Measurements from ENCODE around the gene GPR158.

Gene GPR158

DNA sequence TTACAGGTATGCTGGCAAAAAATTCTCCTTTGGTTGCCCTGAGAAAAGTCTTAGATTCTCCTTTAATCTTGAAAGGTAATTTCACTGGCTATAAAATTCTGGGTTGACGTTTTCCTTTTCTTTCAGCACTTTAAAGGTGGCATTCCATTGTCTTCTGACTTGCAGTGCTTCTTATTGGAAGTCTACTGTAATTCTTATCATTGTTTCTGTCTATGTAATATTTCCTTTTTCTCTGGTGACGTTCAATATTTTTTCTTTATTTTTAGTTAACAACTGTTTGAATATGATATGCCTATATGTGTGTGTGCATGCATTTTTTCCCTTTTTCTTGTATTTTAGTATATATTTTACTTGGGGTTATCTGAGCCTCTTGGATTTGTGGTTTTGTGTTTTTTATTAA, 111.0 kb downstream of the GPR158 start:
- no peak overlapping the region for H3K4me3 ChIP-seq (ENCODE audit: low read depth, low read length)
- no peak for DNase-seq (ENCODE audit: low read depth, low spot score)
- no peak for TF ChIP-seq CTCF (IDR thresholded peaks at IDR 0.05; ENCODE audit: insufficient read depth, low read length, missing control alignments)
- ChIA-PET POLR2A (no interaction called here), CTCF (no interaction called here)

- CTCF ChIA-PET: no interaction called here
- TF ChIP-seq CTCF (IDR thresholded peaks at IDR 0.05; ENCODE audit: insufficient read depth, low read length, missing control alignments): no peak
- no peak for DNase-seq (ENCODE audit: low read depth, low spot score)
- POLR2A ChIA-PET: no interaction called here
- H3K4me3 ChIP-seq (ENCODE audit: low read depth, low read length): no peak overlapping the region
These were observed 113.4 kb downstream of the GPR158 start for GRCh38 chr10:25288181-25288580.

DNA sequence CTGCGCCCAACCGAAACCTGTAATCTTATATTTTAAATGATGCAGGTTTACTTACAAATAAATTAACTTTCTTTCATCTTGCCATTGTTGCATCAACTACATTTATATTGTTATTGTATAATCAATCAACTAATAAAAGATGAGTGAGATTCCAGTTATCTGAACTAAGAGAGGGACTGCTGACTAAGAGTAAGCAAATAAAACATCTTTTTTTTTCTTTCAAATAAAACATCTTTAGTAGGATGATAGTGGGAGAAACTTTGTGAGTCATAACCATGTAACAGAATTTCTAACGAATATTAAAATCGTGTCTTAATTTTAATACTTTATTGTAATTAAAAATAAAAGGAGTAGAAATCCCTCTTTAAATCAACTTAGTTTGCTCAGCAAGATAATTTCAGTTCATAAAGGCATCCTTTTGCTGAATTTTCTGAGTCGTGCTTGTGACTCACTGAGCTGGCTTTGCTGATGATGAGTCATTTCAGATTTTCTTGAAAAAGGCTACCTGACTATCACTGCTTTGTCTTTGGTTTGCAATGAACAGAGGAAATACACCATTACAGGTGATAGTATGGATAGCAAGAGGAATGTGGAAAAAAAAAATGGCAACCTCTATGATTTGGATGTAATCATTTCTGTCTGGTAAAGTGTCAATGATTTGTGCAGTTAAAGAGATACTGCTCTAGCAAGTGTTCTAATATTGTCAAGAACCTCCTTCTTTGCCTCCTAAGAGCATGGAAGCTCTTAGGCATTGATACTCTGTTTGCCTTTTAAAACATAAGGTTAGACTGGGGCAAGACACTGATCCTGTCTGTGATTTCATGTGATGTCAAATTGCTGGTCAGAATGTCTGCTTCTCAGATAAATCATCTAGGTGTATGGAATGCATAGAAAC, 119.5 kb downstream of the GPR158 start:
- ChIA-PET POLR2A (no interaction called here), CTCF (no interaction called here)
- no peak for DNase-seq (ENCODE audit: low read depth, low spot score)
- no peak for TF ChIP-seq CTCF (IDR thresholded peaks at IDR 0.05; ENCODE audit: insufficient read depth, low read length, missing control alignments)
- no peak overlapping the region for H3K4me3 ChIP-seq (ENCODE audit: low read depth, low read length)

GRCh38 chr10:25296324-25296723, 121.5 kb downstream of the GPR158 start:
- CTCF ChIA-PET: no interaction called here
- H3K4me3 ChIP-seq (ENCODE audit: low read depth, low read length): no peak overlapping the region
- POLR2A ChIA-PET: no interaction called here
- TF ChIP-seq CTCF (IDR thresholded peaks at IDR 0.05; ENCODE audit: insufficient read depth, low read length, missing control alignments): no peak
- DNase-seq (ENCODE audit: low read depth, low spot score): no peak

DNA sequence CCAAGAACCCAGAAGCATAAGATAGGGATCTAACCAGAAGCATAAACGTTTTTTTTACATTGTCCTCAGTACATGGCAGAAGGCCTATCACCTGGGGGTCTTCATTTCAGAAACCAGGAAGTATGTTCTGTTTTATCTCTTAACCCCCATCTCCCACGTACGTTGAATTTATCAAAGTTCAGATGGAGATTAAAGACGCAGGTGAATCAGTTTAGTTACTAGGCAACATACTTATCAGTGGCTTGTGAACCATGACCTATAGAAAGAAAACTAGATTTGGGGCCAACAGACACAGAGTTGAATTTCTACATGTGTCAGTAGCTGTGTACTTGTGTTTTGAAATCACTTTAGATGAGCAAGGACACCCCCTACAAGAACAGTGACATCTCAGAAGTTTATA, 122.7 kb downstream of the GPR158 start:
- CTCF ChIA-PET: no interaction called here
- POLR2A ChIA-PET: no interaction called here
- no peak overlapping the region for H3K4me3 ChIP-seq (ENCODE audit: low read depth, low read length)
- no peak for DNase-seq (ENCODE audit: low read depth, low spot score)
- no peak for TF ChIP-seq CTCF (IDR thresholded peaks at IDR 0.05; ENCODE audit: insufficient read depth, low read length, missing control alignments)

DNA sequence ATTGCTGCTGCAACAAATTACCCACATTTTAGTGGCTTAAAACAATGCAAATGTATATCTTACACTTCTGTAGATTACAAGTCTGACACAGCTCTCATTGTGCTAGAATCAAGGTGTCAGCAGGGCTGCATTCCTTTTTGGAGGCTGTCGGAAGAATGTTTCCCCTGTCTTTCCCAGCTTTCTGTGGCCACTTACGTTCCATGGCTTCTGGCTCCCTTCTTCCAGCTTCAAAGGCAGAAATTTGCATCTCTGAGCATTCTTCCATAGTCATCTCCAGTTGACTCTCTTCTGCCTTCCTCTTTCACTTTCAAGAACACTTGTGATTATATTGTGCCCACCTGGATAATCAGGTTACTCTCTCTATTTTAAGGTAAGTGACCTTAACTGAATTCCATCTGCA, 125.3 kb downstream of the GPR158 start:
- no peak for DNase-seq (ENCODE audit: low read depth, low spot score)
- H3K4me3 ChIP-seq (ENCODE audit: low read depth, low read length): no peak overlapping the region
- ChIA-PET CTCF (no interaction called here), POLR2A (no interaction called here)
- no peak for TF ChIP-seq CTCF (IDR thresholded peaks at IDR 0.05; ENCODE audit: insufficient read depth, low read length, missing control alignments)

Measured in AG04449 (cell line).